ENCODE results near the gene CREBRF. TPM values are rescaled to one million over a fixed set of nuclear protein-coding genes. Genes with fewer than 3 reads are reported as not detected.

CREBRF gene
- total and polyA plus RNA-seq, 9 of the 15 experiments (the other 6 are each of a cell fraction or from before 2014, with no cell fraction given): 1.1 to 4.9 (median 2.9) TPM

GRCh38 chr5:173158366-173158765, 102.2 kb downstream of the CREBRF start:
- no peaks in the 10 kb centered on the region for H3K79me2 ChIP-seq (ENCODE audit: control insufficient read depth, insufficient read depth, low read length)
- CTCF ChIA-PET (ENCODE audit: low intra/inter-chr PET ratio): no interaction called here
- BruUV-seq (replicated peaks): no TSS peak
- H3K4me1 ChIP-seq (replicated peaks in 1 of 2; ENCODE audit: control insufficient read depth in 2 of 2, insufficient read depth in 2 of 2, low read length in 2 of 2): 0 out of 5 replicates have a peak, but pooled peaks cover 0 to 2% of the 10 kb centered on the region in 2 experiments
- DNase-seq (ENCODE audit: extremely low read depth in 1 of 4, low spot score in 3 of 4) (no peak), ATAC-seq (no peak), FAIRE-seq (no peak)
- 84% methylated on average over 6 of the region's 8 CpGs for WGBS (ENCODE audit: insufficient coverage, low coverage, missing lambda C conversion rate)
- H3K9ac ChIP-seq (ENCODE audit: insufficient read depth in 1 of 2, low read depth in 2 of 2, low read length in 2 of 2): no peak overlapping the region
- peaks cover 68% of the 10 kb centered on the region; the same call in 2 of the 3 replicates for H3K36me3 ChIP-seq (ENCODE audit: control insufficient read depth, insufficient read depth, low read length)
- no peaks in the 10 kb centered on the region for H3K9me3 ChIP-seq (replicated peaks; ENCODE audit: control insufficient read depth, insufficient read depth, low read depth, low read length)
- H3K9me1 ChIP-seq (ENCODE audit: control insufficient read depth, insufficient read depth, low read length): no peaks in the 10 kb centered on the region
- POLR2A ChIA-PET: interaction anchor here (0.9 kb wide), 1 partner anchor 493 kb away, joined by 3 read pairs; no protein-coding TSS in a partner anchor
- H4K20me1 ChIP-seq (replicated peaks; ENCODE audit: control insufficient read depth, insufficient read depth, low read length): no peaks in the 10 kb centered on the region
- no peak overlapping the region for H3K27ac ChIP-seq (ENCODE audit: extremely low read depth, low read depth, low read length)
- H3K27me3 ChIP-seq (ENCODE audit: control insufficient read depth in 2 of 2, insufficient read depth in 2 of 2, low read length in 2 of 2): no peaks in the 10 kb centered on the region
- in situ Hi-C loops (cut with MboI): no loop called here
- H3K4me3 ChIP-seq: no peak overlapping the region
- H3K4me2 ChIP-seq (ENCODE audit: insufficient read depth, low read length): no peak overlapping the region
- intact Hi-C loops (cut with micrococcal nuclease): no loop called here
- no peak overlapping the region for H2AFZ ChIP-seq (ENCODE audit: low read depth, low read length)
- TF ChIP-seq SETDB1 (IDR thresholded peaks at IDR 0.05; ENCODE audit: low read length) (no peak), ZNF224 (CRISPR knock-in tag; IDR thresholded peaks at IDR 0.05) (no peak), ZNF512 (tag; IDR thresholded peaks at IDR 0.05) (no peak), NKRF (IDR thresholded peaks at IDR 0.05; ENCODE audit: borderline replicate concordance) (no peak), BCLAF1 (IDR thresholded peaks at IDR 0.05; ENCODE audit: borderline replicate concordance in 1 of 2, control insufficient read depth in 1 of 2, low read depth in 2 of 2, low read length in 1 of 2) (no peak), SLC30A9 (CRISPR knock-in tag; IDR thresholded peaks at IDR 0.05) (no peak), SAFB (IDR thresholded peaks at IDR 0.05; ENCODE audit: borderline replicate concordance, low read depth, low read length) (no peak), NCOA6 (IDR thresholded peaks at IDR 0.05) (no peak), ZNF277 (CRISPR knock-in tag; IDR thresholded peaks at IDR 0.05; ENCODE audit: borderline replicate concordance) (no peak), E4F1 (CRISPR knock-in tag; IDR thresholded peaks at IDR 0.05; ENCODE audit: borderline replicate concordance) (no peak), ZNF24 (IDR thresholded peaks at IDR 0.05) (no peak), HDAC3 (IDR thresholded peaks at IDR 0.05; ENCODE audit: borderline replicate concordance, partially characterized antibody) (no peak)
